GM19238 (cell line): ENCODE data around the gene RPL6.
A peak's percentile ranks its signal among the peaks of the same experiment; 100 is the strongest.

Source experiments
- DNase-seq: peaks from one replicate; pipeline ENCODE4 v3.0.0; 2011; ENCODE audit warnings: low spot score; ENCODE audit not compliant: insufficient read length

RPL6 gene

DNA sequence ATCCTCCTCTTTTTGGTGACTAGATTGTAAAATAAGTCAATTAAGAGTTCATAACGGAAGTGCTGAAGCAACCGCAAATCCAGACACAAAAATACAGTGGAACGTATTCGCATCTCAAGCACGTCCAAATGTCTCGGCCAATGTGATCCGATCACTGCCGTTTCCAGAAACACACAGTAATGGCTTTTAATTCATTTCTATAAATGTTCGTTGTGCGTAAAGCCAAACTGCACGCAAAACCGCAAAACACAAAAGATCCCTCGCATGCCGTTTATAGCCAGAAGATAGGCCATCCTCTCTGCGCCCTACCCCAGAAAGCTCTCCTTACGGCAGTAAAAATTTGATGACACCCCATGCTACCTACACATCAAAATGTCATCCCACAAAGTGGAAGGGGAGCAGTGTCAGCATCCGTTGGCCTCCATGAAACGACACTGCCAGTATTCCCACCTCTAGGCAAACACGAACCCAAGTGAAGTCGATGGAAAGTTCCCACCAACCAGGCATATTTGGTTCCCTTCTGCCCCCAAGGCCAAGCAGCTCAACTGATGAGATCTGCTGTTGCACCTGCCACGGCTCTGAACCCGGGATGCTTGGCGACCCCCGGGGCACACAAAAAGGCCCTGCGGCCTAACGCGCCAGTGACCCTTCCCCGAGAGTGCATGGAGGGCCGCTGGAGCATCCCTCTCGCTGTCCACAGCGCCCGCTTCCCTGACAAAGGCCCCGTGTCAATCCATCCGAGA, 28.6 kb downstream of the RPL6 start:
- peak; percentile 15 for DNase-seq

DNA sequence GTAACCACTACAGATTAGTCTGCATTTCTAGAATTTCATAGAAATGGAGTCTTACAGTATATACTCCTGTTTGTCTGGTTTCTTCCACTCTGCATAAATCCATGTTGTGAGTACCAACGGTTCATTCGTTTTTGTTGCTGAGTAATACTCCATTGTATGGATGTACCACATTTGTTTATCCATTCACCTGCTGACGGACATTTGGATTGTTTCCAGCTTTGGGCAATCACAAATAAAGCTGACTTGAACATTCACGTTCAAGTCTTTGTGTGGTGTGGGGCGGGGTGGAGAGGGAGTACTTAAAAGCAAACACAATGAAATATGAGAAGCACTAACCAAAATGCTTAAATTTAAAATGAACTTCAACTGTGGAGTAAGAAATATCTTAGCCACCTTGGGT, 34.3 kb downstream of the RPL6 start:
- no peak for DNase-seq

DNA sequence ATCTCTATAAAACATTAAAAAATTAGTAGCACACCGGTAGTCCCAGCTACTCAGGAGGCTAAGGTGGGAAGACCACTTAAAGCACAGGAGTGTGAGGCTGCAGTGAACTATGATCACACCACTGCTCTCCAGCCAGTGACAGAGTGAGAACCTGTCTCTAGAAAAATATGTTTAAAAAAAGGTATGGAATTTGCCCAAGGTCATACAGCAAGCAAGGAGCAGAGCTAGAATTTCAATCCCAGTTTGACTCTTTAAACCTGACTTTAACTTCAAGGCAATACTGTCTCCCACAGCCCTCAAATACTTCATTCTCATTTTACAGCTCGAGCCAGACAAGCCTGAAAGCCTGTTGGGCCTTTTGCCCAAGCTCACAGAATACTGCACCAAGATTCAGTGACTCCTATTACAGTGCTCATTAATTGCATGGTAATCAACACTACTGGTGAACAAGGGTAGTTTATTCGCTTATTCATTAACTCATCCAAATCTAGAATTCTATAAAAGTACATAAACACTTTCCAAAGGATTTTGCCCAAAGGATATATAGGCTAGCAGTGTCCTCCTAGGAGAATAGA, 35.2 kb downstream of the RPL6 start:
- DNase-seq: no peak

DNA sequence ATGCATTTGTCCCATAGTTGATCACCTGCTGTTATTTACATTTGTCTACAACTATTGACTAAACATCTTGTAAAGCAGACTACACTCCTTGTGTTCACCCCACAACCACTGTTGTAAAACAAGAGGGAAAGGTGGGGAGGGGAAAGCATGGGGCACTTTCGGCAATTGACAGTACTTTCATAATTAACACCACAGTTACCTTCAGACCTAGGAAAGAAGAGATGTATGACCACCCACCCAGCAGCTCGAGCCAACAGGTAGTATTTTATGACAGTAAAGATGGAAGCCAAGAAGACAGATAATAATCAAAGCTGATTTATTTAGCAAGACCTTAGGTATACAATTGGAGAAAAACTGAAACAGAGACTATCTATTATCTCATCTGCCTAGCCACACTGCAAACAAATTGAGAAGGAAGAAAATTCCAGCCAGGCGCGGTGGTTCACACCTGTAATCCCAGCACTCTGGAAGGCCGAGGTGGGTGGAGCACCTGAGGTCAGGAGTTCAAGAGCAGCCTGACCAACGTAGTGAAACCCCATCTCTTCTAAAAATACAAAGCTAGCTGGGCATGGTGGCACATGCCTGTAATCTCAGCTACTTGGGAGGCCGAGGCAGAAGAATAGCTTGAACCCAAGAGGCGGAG, 38.4 kb downstream of the RPL6 start:
- no peak for DNase-seq

DNA sequence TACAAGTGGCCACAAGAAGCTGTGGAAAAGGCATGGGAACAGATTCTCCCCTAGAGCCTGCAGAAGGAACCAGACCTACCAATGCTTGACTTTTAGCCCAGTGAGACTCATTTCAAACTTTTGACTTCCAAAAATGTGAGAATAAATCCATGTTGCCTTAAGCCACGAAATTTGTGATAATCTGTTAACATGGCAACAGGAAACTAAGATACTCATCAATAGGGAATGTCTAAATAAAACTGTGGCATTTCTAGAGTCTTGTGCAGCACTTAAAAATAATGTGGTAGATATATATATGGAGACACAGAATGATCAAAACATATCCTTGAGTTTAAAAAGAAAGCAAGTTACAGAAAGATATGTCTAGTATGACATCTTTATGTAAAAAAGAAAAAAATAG, 39.2 kb downstream of the RPL6 start:
- no peak for DNase-seq

DNA sequence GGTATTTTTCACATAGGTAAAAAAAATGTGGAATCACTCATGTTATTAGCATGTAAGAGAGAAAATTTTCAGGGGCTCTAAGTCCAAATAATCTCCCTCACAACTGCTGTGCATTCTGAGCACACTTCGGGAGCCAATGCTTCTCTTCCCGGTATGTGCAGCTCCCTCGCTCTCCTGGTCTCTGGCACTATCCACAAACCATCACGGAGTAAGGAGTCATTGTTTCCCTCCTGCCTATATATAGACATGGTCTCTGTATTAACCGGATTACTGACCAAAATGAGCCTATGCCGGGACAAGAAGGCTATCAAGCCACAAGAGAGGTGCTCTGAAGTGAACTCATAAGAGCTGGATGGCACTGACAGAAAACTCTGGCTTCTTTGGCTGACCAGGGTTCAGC, 40.5 kb downstream of the RPL6 start:
- no peak for DNase-seq

DNA sequence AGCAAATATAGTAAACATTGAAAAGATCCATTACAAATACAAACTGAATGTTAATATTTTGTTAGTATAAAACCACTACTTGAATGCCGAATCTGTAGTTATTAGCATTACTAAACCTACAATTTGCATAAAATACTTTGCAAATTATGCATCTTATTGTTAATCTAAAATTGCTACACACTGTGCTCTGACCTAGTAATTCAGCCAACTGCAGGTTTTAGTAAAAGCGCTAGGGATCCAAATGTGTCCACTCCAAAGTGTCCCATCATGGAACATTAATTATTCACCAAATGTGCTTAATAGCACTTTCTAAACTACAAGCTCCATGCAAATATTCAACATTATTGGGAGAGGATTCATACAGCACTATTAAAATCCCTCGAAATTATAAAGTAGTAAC, 41.4 kb downstream of the RPL6 start:
- no peak for DNase-seq

DNA sequence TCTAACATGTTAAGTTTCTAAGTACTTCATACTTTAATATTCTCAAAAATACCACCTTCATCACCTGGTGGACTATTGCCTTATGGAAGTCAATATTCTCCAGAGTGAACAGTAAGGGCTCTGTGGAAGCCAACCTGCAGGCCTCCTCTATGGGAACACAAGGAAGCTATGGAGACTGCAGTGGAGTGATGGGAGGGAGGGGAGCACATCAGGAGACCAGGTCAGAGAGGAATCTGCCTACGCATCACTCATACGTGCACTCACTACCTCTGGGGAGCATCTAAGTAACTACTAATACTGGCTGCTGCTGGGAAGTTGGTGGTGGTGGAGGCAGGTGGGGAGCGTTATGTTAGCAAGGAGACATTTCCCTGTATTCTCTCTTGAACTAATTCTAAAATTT, 47.1 kb downstream of the RPL6 start:
- DNase-seq: no peak

DNA sequence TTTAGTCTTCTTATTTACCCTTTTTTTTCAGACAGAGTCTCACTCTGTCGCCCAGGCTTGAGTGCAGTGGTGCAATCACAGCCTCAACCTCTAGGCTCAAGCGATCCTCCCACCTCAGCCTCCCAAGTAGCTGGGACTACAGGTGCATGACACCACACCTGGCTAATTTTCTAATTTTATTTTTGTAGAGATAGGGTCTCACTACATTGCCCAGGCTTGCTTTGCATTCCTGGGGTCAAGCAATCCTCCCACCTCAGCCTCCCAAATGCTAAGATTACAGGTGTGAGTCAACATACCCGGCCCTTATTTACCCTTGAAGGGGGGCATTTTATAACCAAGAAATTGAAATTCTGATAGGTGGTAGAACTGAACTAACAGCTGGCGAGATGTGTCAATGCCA, 48.1 kb downstream of the RPL6 start:
- DNase-seq: no peak

DNA sequence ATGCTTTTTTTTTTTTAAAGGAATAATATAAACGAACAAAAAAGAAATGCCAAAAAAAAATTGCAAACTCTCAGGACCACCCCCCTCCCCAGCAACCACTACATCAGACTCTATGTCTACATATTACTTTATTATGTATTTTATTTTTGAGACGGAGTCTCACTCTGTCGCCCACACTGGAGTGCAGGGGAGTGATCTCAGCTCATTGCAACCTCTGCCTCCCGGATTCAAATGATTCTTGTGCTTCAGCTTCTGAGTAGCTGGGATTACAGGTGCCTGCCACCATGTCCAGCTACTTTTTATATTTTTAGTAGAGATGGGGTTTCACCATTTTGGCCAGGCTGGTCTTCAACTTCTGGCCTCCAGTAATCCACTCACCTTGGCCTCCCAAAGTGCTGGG, 50.1 kb downstream of the RPL6 start:
- no peak for DNase-seq

DNA sequence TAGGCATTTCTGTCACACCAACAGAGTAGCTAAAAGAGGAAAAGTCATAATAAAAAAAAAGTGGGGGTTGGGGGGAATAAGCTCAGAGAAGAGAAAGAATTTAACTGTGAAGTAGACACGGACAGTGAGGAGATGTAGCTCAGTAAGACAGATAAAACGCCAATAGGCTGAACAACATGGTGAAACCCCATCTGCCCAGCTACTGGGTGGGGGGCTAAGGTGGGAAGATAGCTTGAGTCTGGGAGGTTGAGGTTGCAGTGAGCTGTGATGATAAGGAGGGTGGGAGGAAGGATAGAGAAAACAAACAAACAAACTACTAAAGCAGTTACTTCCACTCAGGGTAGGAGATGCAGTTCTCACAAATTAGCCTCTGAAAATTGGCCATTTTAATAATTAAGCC, 52.2 kb downstream of the RPL6 start:
- no peak for DNase-seq
